Effector CD8-positive, alpha-beta T cell (primary cell): ENCODE results near the gene DMD.
"Not testable (repeated sequence)": the region's sequence is repeated elsewhere in the genome, so short reads cannot be mapped to it uniquely, and the experiment has no call there.

Experiments
- DNase-seq: peaks from one replicate; lab custom pipeline; 2025; lab: John Stamatoyannopoulos, UW

The DMD gene

GRCh38 chrX:32024072-32024471 lies 1187.3 kb downstream of the DMD start:
- no peak for DNase-seq

DNA sequence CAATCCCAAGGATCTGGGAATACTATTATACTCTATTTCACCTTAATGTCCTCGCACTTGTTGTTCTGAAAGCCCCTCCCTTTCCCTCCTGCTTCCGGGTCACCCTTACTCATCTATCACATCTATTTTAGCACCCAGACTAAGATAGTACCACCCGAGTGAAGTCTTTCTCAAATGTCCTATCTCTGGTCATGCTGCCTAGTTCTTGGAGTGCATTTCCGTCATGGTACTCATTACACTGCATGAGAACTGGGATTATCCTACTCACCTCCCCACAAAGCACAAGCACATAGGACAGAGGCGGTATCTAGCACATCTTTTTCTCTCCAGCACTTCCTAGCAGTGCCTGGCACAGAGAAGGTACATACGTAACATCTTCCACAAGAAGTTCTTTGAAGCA lies 1195.2 kb downstream of the DMD start:
- DNase-seq, result no peak

DNA sequence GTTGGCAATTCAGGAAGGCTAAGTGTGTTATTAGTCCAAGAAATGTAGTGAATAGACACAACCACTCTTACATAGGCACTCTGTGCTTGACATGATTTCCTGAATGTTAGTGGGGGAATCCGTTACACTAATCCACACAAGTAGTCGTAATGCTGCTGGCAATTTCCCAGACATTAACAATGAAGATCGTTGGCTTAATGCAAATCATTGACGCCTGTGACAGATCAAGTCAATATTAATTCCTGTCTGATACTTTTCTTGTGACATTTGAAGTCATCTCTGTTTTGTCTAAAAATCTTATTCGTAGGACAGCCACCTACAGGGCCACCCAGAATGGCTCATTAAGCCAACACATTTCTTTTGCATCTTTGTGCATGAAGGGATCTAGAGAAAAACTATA lies 1200.4 kb downstream of the DMD start:
- no peak for DNase-seq

DNA sequence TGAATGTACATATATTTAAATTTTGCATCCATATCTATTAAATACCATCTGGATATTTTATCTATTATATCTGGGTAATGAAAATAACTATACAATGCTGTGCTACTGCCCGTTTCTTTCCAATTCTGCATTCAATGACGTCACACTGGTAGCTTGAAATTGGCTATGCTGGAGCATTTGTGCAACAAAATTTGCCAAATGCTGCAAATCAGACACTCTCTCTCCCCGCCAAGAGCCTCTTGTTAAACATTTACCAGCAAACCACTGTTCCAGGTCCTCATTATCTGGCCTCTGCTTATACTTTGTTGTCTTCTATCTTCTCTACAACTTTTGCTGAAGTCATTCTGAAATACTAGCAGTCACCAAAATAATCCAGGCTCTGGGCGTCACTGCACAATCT lies 1201.1 kb downstream of the DMD start:
- no peak for DNase-seq

DNA sequence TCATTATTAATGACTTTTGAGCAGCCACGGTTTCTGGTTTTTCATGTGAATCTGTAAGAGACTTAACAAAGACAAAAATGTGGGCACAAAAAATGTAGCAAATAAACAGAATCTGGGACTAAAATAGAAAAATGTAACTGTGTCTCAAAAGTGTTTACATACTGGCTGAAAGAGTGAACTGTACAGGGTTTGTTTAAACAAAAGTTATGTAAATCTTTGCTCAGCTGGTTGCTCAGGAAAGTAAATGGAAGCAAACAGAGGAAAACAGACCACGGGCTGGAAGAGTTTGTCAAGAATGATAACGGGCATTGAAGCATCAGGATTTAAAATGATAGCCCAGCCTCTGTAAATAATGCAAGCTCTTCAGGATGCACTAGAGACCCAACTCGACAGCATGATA lies 1217.7 kb downstream of the DMD start:
- no peak for DNase-seq

DNA sequence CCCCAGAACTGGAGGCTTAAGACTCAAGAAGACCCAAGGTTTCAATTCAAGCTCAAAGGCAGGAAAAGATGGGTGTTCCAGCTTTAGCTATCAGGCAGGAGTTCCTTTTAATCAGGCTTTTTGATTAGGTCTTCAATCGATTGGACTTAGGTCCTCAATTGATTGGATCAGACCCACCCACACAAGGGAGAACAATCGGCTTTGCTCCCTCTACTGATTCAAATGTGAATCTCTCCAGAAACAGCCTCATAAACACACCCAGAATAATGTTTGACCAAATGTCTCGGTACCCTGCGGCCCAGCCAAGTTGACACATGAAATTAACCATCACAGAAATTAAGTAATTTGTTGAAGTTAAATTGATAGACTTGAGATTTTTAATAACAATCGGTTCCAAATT lies 1222.4 kb downstream of the DMD start:
- no peak for DNase-seq

- DNase-seq, result no peak
Observed at GRCh38 chrX:31981546-31982062, 1229.7 kb downstream of the DMD start.

- DNase-seq, result no peak
Observed at GRCh38 chrX:31969714-31970113, 1241.6 kb downstream of the DMD start.

- DNase-seq, result no peak
Observed at GRCh38 chrX:31962256-31962655, 1249.1 kb downstream of the DMD start.

- DNase-seq, result no peak
Observed at GRCh38 chrX:31934842-31935370, 1276.4 kb downstream of the DMD start.

DNA sequence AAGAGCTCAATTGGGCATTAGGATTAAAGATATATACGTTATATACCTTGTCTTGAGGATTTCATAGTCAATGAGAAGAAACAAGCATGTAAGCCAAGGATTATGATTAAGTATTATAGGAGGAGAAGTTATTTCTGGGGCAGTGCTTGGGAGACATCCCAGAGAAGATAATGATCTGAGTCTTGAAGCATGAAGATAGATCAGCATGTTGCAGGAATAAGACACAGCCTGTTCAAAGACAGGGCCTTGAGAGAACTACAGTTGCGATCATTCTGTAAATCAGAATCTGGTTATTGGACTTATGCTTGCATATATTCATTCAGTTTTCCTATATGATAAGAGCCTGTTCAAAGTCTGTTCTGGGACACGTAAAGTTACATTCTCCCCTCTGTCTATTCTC lies 1277.3 kb downstream of the DMD start:
- DNase-seq, result no peak

- no peak for DNase-seq
Observed at GRCh38 chrX:31932769-31933168, 1278.6 kb downstream of the DMD start.

DNA sequence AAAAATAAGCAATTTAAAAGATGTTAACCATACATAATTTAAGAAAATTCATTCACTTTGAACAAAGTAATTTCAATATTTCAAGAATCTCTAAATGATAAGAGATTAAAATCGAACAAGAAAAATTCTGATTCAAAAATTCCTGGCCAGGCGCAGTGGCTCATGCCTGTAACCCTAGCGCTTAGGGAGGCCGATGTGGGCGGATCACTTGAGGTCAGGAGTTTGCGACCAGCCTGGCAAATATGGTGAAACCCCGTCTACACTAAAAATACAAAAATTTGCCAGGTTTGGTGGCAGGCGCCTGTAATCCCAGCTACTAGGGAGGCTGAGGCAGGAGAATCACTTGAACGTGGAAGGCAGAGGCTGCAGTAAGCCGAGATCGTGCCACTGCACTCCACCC lies 1279.0 kb downstream of the DMD start:
- DNase-seq, result not testable (repeated sequence)

- no peak for DNase-seq
Observed at GRCh38 chrX:31931225-31931624, 1280.1 kb downstream of the DMD start.

- DNase-seq, result no peak
Observed at GRCh38 chrX:31929366-31929765, 1282.0 kb downstream of the DMD start.

- no peak for DNase-seq
Observed at GRCh38 chrX:31921236-31921635, 1290.1 kb downstream of the DMD start.

- DNase-seq, result no peak
Observed at GRCh38 chrX:31909850-31910572, 1301.3 kb downstream of the DMD start.

- no peak for DNase-seq
Observed at GRCh38 chrX:31894152-31894551, 1317.2 kb downstream of the DMD start.

DNA sequence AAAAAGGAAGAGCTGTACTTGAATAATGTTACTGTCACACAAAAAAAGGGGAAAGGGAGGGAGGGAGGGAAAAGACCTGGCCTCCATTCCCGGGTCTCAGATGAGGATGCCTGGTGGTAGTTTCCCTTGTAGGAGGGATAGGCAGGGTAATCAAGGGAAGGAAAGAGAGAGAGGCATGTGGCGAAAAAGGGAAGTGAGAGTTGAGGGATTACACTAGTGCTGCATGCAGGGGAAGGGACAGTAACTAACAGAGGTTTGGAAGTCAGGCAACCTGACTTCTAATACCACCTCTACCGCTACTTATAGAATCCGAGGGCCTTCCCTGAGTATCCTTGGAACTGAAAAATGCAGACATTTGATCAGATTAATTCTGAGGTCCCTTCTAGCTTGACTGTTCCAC lies 1317.8 kb downstream of the DMD start:
- no peak for DNase-seq

DNA sequence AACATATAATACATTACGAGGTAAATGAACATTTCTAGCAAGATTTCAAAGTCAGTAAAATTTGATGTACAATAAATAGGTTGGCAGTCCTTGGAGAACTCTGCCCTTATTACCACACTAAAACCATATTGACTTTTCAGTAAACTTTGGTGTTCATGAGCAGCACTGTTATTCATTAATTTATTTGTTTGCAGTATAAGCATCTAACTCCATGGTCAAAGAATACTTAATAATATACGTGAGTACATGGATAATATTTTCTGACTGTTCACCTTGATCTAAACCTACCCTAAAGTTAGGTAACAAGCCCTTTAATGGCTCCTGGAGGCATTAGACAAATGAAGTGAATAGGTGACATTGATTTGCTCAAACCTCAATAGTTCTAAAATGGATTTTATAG lies 1322.3 kb downstream of the DMD start:
- no peak for DNase-seq

DNA sequence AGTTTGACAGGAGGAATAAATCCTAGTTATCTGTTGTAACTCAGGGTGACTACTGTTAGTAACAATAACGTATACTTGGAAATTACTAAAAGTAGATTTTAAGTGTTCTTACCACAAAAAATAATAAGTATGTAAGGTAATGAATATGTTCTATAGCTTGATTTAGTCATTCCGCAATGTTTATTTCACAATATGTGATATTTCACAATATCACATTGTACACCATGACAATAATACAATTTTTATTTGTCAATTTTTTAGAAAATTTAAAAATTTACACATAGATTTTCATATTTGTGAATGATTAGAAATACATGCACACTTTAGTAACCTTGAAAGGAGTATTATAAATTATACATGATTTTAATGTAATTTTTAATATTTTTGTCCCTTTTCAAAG lies 1326.8 kb downstream of the DMD start:
- DNase-seq, result no peak

DNA sequence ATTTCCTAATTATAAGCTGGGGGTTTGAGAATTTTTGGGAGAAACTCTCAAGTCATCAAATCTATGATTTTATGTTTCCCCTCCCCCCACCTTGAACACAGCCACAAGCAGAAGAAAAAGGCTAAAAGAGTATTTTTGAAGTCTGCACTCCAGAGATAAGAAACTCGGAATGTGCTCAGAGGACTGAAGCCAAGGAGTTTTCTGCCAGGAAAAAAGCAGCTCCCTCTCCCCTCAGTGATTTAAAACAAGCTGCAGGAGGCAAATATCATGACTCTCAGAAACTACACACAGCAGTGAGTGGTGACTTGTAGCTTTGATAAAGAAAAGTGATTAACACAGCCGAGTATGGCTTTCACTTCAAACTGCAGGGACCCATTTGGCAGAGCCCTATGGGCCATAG lies 1339.3 kb downstream of the DMD start:
- no peak for DNase-seq

GRCh38 chrX:31870267-31870666 lies 1341.1 kb downstream of the DMD start:
- DNase-seq, result no peak

- DNase-seq, result no peak
Observed at GRCh38 chrX:31860686-31861085, 1350.7 kb downstream of the DMD start.
